Measurements from ENCODE around the gene ZNF451.
"Not testable (repeated sequence)": the region's sequence is repeated elsewhere in the genome, so short reads cannot be mapped to it uniquely, and the experiment has no call there.

Gene ZNF451

GRCh38 chr6:57089687-57090457 lies at the start of gene ZNF451:
TSS of gene ZNF451 (plus strand) at chr6:57090188. CDS start at chr6:57090254, 66 bp downstream.
- no peak for TF ChIP-seq CTCF (IDR thresholded peaks at IDR 0.05; ENCODE audit: low read depth, low read length)
- peak; percentile 97 for DNase-seq (ENCODE audit: low read depth, low spot score)
- H3K4me3 ChIP-seq (ENCODE audit: low read depth, low read length), result peak within 1 kb of the TSS; percentile 56
- in situ Hi-C loops (cut with HindIII; ENCODE audit: low sequenced_read_pairs), result no loop called here

- in situ Hi-C loops (cut with HindIII; ENCODE audit: low sequenced_read_pairs), result not testable (repeated sequence)
These were observed 45.9 kb upstream of the ZNF451 start for GRCh38 chr6:57044061-57044460.

GRCh38 chr6:57044568-57044967 lies 45.4 kb upstream of the ZNF451 start:
- in situ Hi-C loops (cut with HindIII; ENCODE audit: low sequenced_read_pairs), result no loop called here
- no peak for TF ChIP-seq CTCF (IDR thresholded peaks at IDR 0.05; ENCODE audit: low read depth, low read length)
- H3K4me3 ChIP-seq (ENCODE audit: low read depth, low read length), result no peak overlapping the region
- no peak for DNase-seq (ENCODE audit: low read depth, low spot score)

More at GRCh38 chr6:57044061-57044460, 45.9 kb upstream of the ZNF451 start:
- DNase-seq (ENCODE audit: low read depth, low spot score); H3K4me3 ChIP-seq (ENCODE audit: low read depth, low read length): not testable (repeated sequence)

- in situ Hi-C loops (cut with HindIII; ENCODE audit: low sequenced_read_pairs), result not testable (repeated sequence)
- peak within 1 kb of the TSS; percentile 63 for H3K4me3 ChIP-seq (ENCODE audit: low read depth, low read length)
- peak; percentile 89 for DNase-seq (ENCODE audit: low read depth, low spot score)
These were observed 43.4 kb upstream of the ZNF451 start, which contains the start of gene KIAA1586 for GRCh38 chr6:57046332-57047256. TSS of gene KIAA1586 (plus strand) at chr6:57046693. CDS start at chr6:57046756, 63 bp downstream.

GRCh38 chr6:57047257-57047585 lies 42.8 kb upstream of the ZNF451 start:
- DNase-seq (ENCODE audit: low read depth, low spot score); in situ Hi-C loops (cut with HindIII; ENCODE audit: low sequenced_read_pairs); H3K4me3 ChIP-seq (ENCODE audit: low read depth, low read length): not testable (repeated sequence)

GRCh38 chr6:57047859-57048258 lies 42.1 kb upstream of the ZNF451 start:
- DNase-seq (ENCODE audit: low read depth, low spot score); in situ Hi-C loops (cut with HindIII; ENCODE audit: low sequenced_read_pairs): not testable (repeated sequence)
- peak overlapping the region; percentile 22 for H3K4me3 ChIP-seq (ENCODE audit: low read depth, low read length)

- DNase-seq (ENCODE audit: low read depth, low spot score), result no peak
- peak overlapping the region; percentile 8 for H3K4me3 ChIP-seq (ENCODE audit: low read depth, low read length)
- in situ Hi-C loops (cut with HindIII; ENCODE audit: low sequenced_read_pairs), result no loop called here
- TF ChIP-seq CTCF (IDR thresholded peaks at IDR 0.05; ENCODE audit: low read depth, low read length), result no peak
These were observed 41.4 kb upstream of the ZNF451 start for GRCh38 chr6:57048577-57048976.

- H3K4me3 ChIP-seq (ENCODE audit: low read depth, low read length), result no peak overlapping the region
- in situ Hi-C loops (cut with HindIII; ENCODE audit: low sequenced_read_pairs), result no loop called here
- TF ChIP-seq CTCF (IDR thresholded peaks at IDR 0.05; ENCODE audit: low read depth, low read length), result no peak
- DNase-seq (ENCODE audit: low read depth, low spot score), result no peak
These were observed 26.1 kb upstream of the ZNF451 start for GRCh38 chr6:57063847-57064246.
